Astrocyte (in vitro differentiated cells and primary cell): ENCODE data around the gene OR51B6. TPM values are rescaled to one million over a fixed set of nuclear protein-coding genes. Genes with fewer than 3 reads are reported as not detected.
"Not testable (repeated sequence)": the region's sequence is repeated elsewhere in the genome, so short reads cannot be mapped to it uniquely, and the experiment has no call there.

ENCODE experiments used
- DNase-seq: peaks from one replicate; pipeline ENCODE4 v3.0.0-alpha.2; 2010; ENCODE audit warnings: low read depth
- FAIRE-seq: peaks from 2 replicates; lab custom pipeline; 2011; peaks lifted over from hg19 to GRCh38; lab: Jason Lieb, UNC
- H2AFZ ChIP-seq: 2 replicates; pipeline ENCODE4 v1.6.0; 2012; ENCODE audit warnings: low read depth, low read length, inconsistent platforms
- H3K27ac ChIP-seq: 2 replicates; pipeline ENCODE4 v1.5.1; 2011; ENCODE audit warnings: low read depth, low read length, inconsistent platforms
- H3K27me3 ChIP-seq: 2 replicates; pipeline ENCODE4 v1.6.0; 2011; ENCODE audit warnings: low read length, inconsistent platforms; ENCODE audit not compliant: insufficient read depth
- H3K36me3 ChIP-seq: 2 replicates; pipeline ENCODE4 v1.5.1; 2011; ENCODE audit warnings: low read length, inconsistent platforms; ENCODE audit not compliant: insufficient read depth
- H3K4me1 ChIP-seq: 2 replicates; pipeline ENCODE4 v1.5.1; 2011; ENCODE audit warnings: low read length, inconsistent platforms; ENCODE audit not compliant: insufficient read depth
- H3K4me2 ChIP-seq: 2 replicates; pipeline ENCODE4 v1.6.0; 2012; ENCODE audit warnings: low read length, inconsistent platforms
- H3K4me3 ChIP-seq: 2 replicates; pipeline ENCODE4 v1.5.1; 2011; ENCODE audit warnings: low read depth, mild to moderate bottlenecking, low read length, inconsistent platforms; ENCODE audit not compliant: insufficient read depth
- H3K79me2 ChIP-seq: 2 replicates; pipeline ENCODE4 v1.6.0; 2012; ENCODE audit warnings: mild to moderate bottlenecking, low read length, inconsistent platforms; ENCODE audit not compliant: insufficient read depth
- H3K9ac ChIP-seq: 2 replicates; pipeline ENCODE4 v1.6.0; 2012; ENCODE audit warnings: mild to moderate bottlenecking, low read length, inconsistent platforms
- H3K9me3 ChIP-seq: 2 replicates; pipeline ENCODE4 v1.5.1; 2012; ENCODE audit warnings: low read depth, mild to moderate bottlenecking, low read length, inconsistent platforms; ENCODE audit not compliant: insufficient read depth
- H4K20me1 ChIP-seq: 2 replicates; pipeline ENCODE4 v1.6.0; 2012; ENCODE audit warnings: low read length, inconsistent platforms; ENCODE audit not compliant: insufficient read depth
- H3K27ac Mint-ChIP-seq: one replicate; pipeline ENCODE4 v1.8.0; 2021; ENCODE audit warnings: mild to moderate bottlenecking, mixed read lengths; ENCODE audit not compliant: unreplicated experiment
- H3K27me3 Mint-ChIP-seq: one replicate; pipeline ENCODE4 v1.8.0; 2021; ENCODE audit warnings: low read depth, mixed read lengths; ENCODE audit not compliant: unreplicated experiment
- H3K36me3 Mint-ChIP-seq: one replicate; pipeline ENCODE4 v1.8.0; 2021; ENCODE audit warnings: low read depth, mixed read lengths; ENCODE audit not compliant: unreplicated experiment
- H3K4me1 Mint-ChIP-seq: one replicate; pipeline ENCODE4 v1.8.0; 2021; ENCODE audit warnings: low read depth, mixed read lengths; ENCODE audit not compliant: unreplicated experiment
- H3K4me3 Mint-ChIP-seq: one replicate; pipeline ENCODE4 v1.8.0; 2021; ENCODE audit warnings: mild to moderate bottlenecking, moderate library complexity, mixed read lengths; ENCODE audit not compliant: unreplicated experiment
- H3K9me3 Mint-ChIP-seq: one replicate; pipeline ENCODE4 v1.8.0; 2021; ENCODE audit warnings: mild to moderate bottlenecking, mixed read lengths; ENCODE audit not compliant: unreplicated experiment
- EZH2 ChIP-seq: IDR thresholded peaks from 2 replicates; pipeline ENCODE4 v1.6.1; 2012; ENCODE audit warnings: mild to moderate bottlenecking, low read length, inconsistent platforms; ENCODE audit not compliant: insufficient read depth
- total RNA-seq: library from RNA; stranded (reverse); gene quantifications from 2 replicates; pipeline ENCODE4 v1.2.1, GENCODE V29; 2021
- TF ChIP-seq, protein P1 (sequence below): IDR thresholded peaks from 2 replicates; pipeline ENCODE4 v1.5.1; 2011; ENCODE audit warnings: low read depth, mild to moderate bottlenecking, inconsistent platforms, low read length, moderate library complexity; ENCODE audit not compliant: insufficient read depth

Gene OR51B6
- total RNA-seq, 1 donor from 2014 or later, result not detected

DNA sequence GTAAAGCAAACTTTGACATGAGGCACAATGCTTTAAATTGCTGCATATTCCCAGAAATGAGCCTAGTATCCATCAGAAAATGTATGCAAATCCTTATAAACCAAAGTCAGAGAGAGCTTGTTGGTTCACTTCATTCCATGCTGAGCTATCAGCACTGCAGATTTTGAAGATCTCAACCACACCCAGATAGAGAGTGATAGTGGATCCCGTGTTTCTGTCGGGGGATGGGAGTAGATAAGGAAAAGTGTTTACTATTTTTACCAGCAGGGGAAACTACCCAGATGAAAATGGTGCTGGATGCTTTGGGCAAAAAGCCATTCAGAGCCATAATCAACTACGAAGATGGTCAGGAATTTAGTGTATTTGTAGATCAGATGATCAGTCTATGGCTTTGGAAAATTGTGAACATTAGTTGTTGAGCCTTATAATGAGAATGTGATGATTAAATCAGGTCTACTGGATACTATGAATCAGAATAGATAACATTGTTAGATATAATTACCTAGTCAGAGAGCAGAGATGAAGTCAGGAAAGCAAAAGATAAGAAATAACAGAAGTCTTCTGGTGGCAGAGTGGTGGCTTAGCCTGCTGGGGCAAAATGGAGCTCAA is 10.8 kb downstream of the OR51B6 start:
- no peak overlapping the region for H3K9ac ChIP-seq
- H3K4me1 ChIP-seq, result peaks cover 42% of the 10 kb centered on the region
- H3K36me3 Mint-ChIP-seq, result no peaks in the 10 kb centered on the region
- peak; percentile 20 for FAIRE-seq
- H3K27me3 Mint-ChIP-seq, result peaks cover under 1% of the 10 kb centered on the region
- no peak overlapping the region for H3K4me3 ChIP-seq
- peaks cover 39% of the 10 kb centered on the region for H3K4me1 Mint-ChIP-seq
- TF ChIP-seq, protein P1, sequence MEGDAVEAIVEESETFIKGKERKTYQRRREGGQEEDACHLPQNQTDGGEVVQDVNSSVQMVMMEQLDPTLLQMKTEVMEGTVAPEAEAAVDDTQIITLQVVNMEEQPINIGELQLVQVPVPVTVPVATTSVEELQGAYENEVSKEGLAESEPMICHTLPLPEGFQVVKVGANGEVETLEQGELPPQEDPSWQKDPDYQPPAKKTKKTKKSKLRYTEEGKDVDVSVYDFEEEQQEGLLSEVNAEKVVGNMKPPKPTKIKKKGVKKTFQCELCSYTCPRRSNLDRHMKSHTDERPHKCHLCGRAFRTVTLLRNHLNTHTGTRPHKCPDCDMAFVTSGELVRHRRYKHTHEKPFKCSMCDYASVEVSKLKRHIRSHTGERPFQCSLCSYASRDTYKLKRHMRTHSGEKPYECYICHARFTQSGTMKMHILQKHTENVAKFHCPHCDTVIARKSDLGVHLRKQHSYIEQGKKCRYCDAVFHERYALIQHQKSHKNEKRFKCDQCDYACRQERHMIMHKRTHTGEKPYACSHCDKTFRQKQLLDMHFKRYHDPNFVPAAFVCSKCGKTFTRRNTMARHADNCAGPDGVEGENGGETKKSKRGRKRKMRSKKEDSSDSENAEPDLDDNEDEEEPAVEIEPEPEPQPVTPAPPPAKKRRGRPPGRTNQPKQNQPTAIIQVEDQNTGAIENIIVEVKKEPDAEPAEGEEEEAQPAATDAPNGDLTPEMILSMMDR, result no peak
- no peak for TF ChIP-seq EZH2
- H3K9me3 ChIP-seq, result no peaks in the 10 kb centered on the region
- peak; percentile 59 for DNase-seq
- no peak overlapping the region for H3K27ac Mint-ChIP-seq
- no peak overlapping the region for H3K4me2 ChIP-seq
- no peaks in the 10 kb centered on the region for H3K27me3 ChIP-seq
- no peaks in the 10 kb centered on the region for H3K36me3 ChIP-seq
- no peaks in the 10 kb centered on the region for H3K79me2 ChIP-seq
- no peak overlapping the region for H2AFZ ChIP-seq
- H3K9me3 Mint-ChIP-seq, result peaks cover 6% of the 10 kb centered on the region
- no peaks in the 10 kb centered on the region for H4K20me1 ChIP-seq
- peak overlapping the region; percentile 94 for H3K27ac ChIP-seq
- no peak overlapping the region for H3K4me3 Mint-ChIP-seq

DNA sequence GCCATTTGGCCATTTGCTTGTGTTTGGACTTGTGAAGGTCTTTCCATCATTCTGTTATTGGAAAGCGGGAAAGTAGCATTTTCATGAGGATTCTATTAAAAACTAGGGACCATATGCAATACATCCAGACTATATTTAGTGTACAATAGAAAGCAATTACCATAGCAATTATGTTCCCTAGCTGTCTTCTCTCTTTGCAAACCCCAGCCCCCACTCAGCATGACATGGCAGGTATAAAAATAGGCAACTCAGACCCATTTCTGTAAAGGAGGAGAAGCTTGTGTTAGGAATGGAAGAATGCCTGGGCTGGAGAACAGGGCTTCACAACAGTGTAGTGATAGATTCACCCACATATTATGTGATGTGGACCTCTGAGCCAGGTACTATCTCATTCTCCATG is 12.4 kb downstream of the OR51B6 start:
- H3K27ac Mint-ChIP-seq, result peak overlapping the region; percentile 97
- Histone ChIP-seq H3K4me1 (peaks cover 53% of the 10 kb centered on the region), H3K79me2 (no peaks in the 10 kb centered on the region), H3K4me2 (peak overlapping the region; percentile 38), H3K4me3 (no peak overlapping the region), H3K9ac (peak overlapping the region; percentile 61), H3K27me3 (no peaks in the 10 kb centered on the region), H4K20me1 (no peaks in the 10 kb centered on the region), H3K36me3 (no peaks in the 10 kb centered on the region), H3K9me3 (no peaks in the 10 kb centered on the region), H3K27ac (peak overlapping the region; percentile 94), H2AFZ (no peak overlapping the region)
- TF ChIP-seq, protein P1, result no peak
- no peak for TF ChIP-seq EZH2
- H3K4me1 Mint-ChIP-seq, result peaks cover 53% of the 10 kb centered on the region
- H3K27me3 Mint-ChIP-seq, result no peaks in the 10 kb centered on the region
- H3K9me3 Mint-ChIP-seq, result peaks cover 6% of the 10 kb centered on the region
- peak; percentile 39 for FAIRE-seq
- no peak overlapping the region for H3K4me3 Mint-ChIP-seq
- no peak for DNase-seq
- no peaks in the 10 kb centered on the region for H3K36me3 Mint-ChIP-seq

DNA sequence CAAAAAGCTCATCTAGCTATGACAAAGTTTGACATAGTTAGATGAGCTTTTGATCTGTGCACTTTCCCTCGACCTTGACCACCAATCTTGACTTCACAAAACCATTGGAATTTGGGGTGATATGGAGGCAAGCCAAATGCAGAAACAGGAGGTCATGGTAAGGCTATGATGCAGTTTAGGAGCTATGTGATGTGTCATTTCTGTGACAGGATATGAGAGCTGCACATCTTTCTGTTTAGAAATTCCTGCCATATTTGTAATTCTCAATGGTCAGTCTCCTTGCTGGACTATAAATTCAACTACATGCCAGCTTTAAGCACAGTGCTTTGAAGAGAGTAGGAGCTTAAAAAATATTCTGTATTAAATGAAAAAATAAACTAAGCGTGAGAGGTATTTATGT is 12.9 kb downstream of the OR51B6 start:
- H3K27me3 ChIP-seq, result no peaks in the 10 kb centered on the region
- no peaks in the 10 kb centered on the region for H3K79me2 ChIP-seq
- H3K27ac ChIP-seq, result peak overlapping the region; percentile 94
- H3K4me2 ChIP-seq, result peak overlapping the region; percentile 38
- Mint-ChIP-seq H3K4me3 (no peak overlapping the region), H3K9me3 (peaks cover 5% of the 10 kb centered on the region), H3K36me3 (no peaks in the 10 kb centered on the region), H3K27ac (peak overlapping the region; percentile 97), H3K4me1 (peaks cover 56% of the 10 kb centered on the region), H3K27me3 (no peaks in the 10 kb centered on the region)
- no peak overlapping the region for H2AFZ ChIP-seq
- H3K9ac ChIP-seq, result peak overlapping the region; percentile 61
- H3K9me3 ChIP-seq, result no peaks in the 10 kb centered on the region
- H3K36me3 ChIP-seq, result no peaks in the 10 kb centered on the region
- no peak for TF ChIP-seq EZH2
- TF ChIP-seq, protein P1, result no peak
- FAIRE-seq (peak; percentile 82), DNase-seq (peak; percentile 85)
- peaks cover 53% of the 10 kb centered on the region for H3K4me1 ChIP-seq
- no peaks in the 10 kb centered on the region for H4K20me1 ChIP-seq
- no peak overlapping the region for H3K4me3 ChIP-seq

DNA sequence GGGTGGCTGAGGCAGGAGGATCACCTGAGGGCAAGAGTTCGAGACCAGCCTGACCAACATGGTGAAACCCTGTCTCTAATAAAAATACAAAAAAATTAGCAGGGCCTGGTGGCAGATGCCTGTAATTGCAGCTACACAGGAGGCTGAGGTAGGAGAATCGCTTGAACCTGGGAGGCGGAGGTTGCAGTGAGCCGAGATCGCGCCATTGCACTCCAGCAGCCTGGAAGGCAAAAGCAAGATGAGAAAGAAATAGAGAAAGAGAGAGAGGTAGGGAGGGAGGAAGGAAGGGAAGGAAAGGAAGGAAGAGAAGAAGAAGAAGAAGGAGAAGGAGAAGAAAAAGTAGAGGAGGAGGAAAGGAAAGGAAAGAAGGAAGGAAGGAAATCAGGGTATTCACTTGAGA is 15.1 kb downstream of the OR51B6 start:
- H2AFZ ChIP-seq, H3K36me3 Mint-ChIP-seq, H3K27me3 ChIP-seq, DNase-seq, H3K9me3 ChIP-seq, H3K4me3 ChIP-seq, H3K79me2 ChIP-seq, H3K36me3 ChIP-seq, H3K27me3 Mint-ChIP-seq, H4K20me1 ChIP-seq, H3K9me3 Mint-ChIP-seq, FAIRE-seq: not testable (repeated sequence)
- Mint-ChIP-seq H3K4me3 (peak overlapping the region; percentile 67), H3K27ac (peak overlapping the region; percentile 92), H3K4me1 (peaks cover 60% of the 10 kb centered on the region)
- Histone ChIP-seq H3K27ac (peak overlapping the region; percentile 94), H3K9ac (peak overlapping the region; percentile 74), H3K4me2 (peak overlapping the region; percentile 66), H3K4me1 (peaks cover 53% of the 10 kb centered on the region)
